Heart right ventricle (tissue), 16 donors: ENCODE measurements around the gene KCNQ5. TPM values are rescaled to one million over a fixed set of nuclear protein-coding genes. Genes with fewer than 3 reads are reported as not detected.

Experiments used
- ATAC-seq, 8 donors: fragments of 200-7000 bp; cut with Tn5 transposase; one replicate each; pipeline ENCODE4 v1.9.1; 2020; ENCODE audit warnings: mild to moderate bottlenecking in 8 of 8, moderate library complexity in 8 of 8, moderate number of reproducible peaks in 1 of 8
- DNase-seq, 2 donors: peaks; one replicate each; pipeline ENCODE4 v3.0.0-alpha.2; 2020
- H3K27ac ChIP-seq, 10 donors: fragments of 200-600 bp; sonication (generic) in 2 of 10; one replicate each; pipeline versions ENCODE4 v1.5.0 to v1.8.0; 2020 to 2022; ENCODE audit warnings: mild to moderate bottlenecking in 3 of 10
- H3K27me3 ChIP-seq, 7 donors: fragments of 200-600 bp; one replicate each; pipeline ENCODE4 v1.8.0; 2021 to 2022; ENCODE audit warnings: mild to moderate bottlenecking in 2 of 7
- H3K36me3 ChIP-seq, 9 donors: fragments of 200-600 bp; sonication (generic) in 1 of 9; one replicate each; pipeline versions ENCODE4 v1.5.0 to v1.8.0; 2020 to 2022; ENCODE audit warnings: mild to moderate bottlenecking in 2 of 9
- H3K4me1 ChIP-seq, 9 donors: fragments of 200-600 bp; sonication (generic) in 1 of 9; one replicate each; pipeline versions ENCODE4 v1.5.0 to v1.8.0; 2020 to 2022; ENCODE audit warnings: mild to moderate bottlenecking in 4 of 9
- H3K4me3 ChIP-seq, 10 donors: fragments of 200-600 bp; sonication (generic) in 2 of 10; one replicate each; pipeline versions ENCODE4 v1.5.0 to v1.8.0; 2020 to 2022; ENCODE audit warnings: mild to moderate bottlenecking in 7 of 10, moderate library complexity in 2 of 10
- H3K9me3 ChIP-seq, 11 donors: fragments of 200-600 bp in 10 of 11; sonication (generic) in 2 of 11; one replicate each; pipeline versions ENCODE4 v1.5.0 to v1.8.0; 2013 to 2022; ENCODE audit warnings: mild to moderate bottlenecking in 2 of 11, control low read depth in 1 of 11, moderate library complexity in 1 of 11
- CTCF ChIP-seq, 9 donors: fragments of 200-600 bp; sonication (generic) in 2 of 9; IDR thresholded peaks; one replicate each; pipeline versions ENCODE4 v1.5.0 to v1.8.0; 2021 to 2022; ENCODE audit warnings: antibody characterized with exemption in 9 of 9, mild to moderate bottlenecking in 5 of 9, moderate library complexity in 1 of 9
- WGBS, 2 donors: extraction: QIAGEN DNeasy Blood & Tissue Kit; methylation state at CpG; one replicate each; pipeline ENCODE4 v1.1.7; 2013; ENCODE audit warnings: inconsistent platforms in 1 of 2; 5-methylcytosine and 5-hydroxymethylcytosine counted together
- intact Hi-C, 10 donors: fragments of 100-400 bp; cut with DNase I; formaldehyde crosslinking; loops; one replicate each; pipeline versions ENCODE4 v1.11.1 to v1.14.2; 2022
- polyA plus RNA-seq, 2 donors: library from polyadenylated mRNA; stranded (reverse); fragments of 200-250 nt; gene quantifications; one replicate each; pipeline ENCODE4 v1.2.3, GENCODE V29; 2013
- total RNA-seq, 10 donors: library from RNA; stranded (reverse); fragmentation: NEBNext Ultra II Directional in 3 of 10; extraction: Animal tissue kit (Norgen Biotek cat#: 25700) in 3 of 10; gene quantifications; one replicate each; pipeline versions ENCODE4 v1.2.1 to v1.2.4, GENCODE V29; 2021 to 2023
- donor health status: Arrhythmogenic right ventricular cardiomyopathy.
- donor health status: ischemic (EF 13 %, LVEDD 7.1; RV severe dilation, severe dysfunction).
- donor health status: healthy with polysubstance abuse.
- donor health status: DM: no; HTN: yes; CAD: no.
- donor health status: DM: no; HTN: no; CAD: no.
- donor health status: ischemic (EF 25% LVEDD 6.9; RV normal size, moderate dysfunction).
- donor health status: ischemic (EF 25% LVEDD 5.7; RV mildly dilated, moderate dysfunction).
- donor health status: healthy.
- donor health status: DM: yes; HTN: yes; CAD: no.
- donor health status: Ischemic cardiomyopathy.
- donor health status: ischemic (EF 35%, LVEDD 5.7; RV mildly dilated, moderate dysfunction).
- donor health status: nonischemic (EF 11% LVEDD 7.7; RV severe dilation, severe dysfunction).
- donor health status: DM: yes; HTN: yes; CAD: no.
- donor health status: PGD.
- donor health status: ischemic (EF 29% LVEDD 5.4; RV normal size, mild dysfunction).
- donor health status: nonischemic (EF 23%, LVEDD 6.1; RV moderate dilation, normal function).

KCNQ5 gene
- total and polyA plus RNA-seq, 12 donors: under 0.01 to 0.15 (median 0.12) TPM; not detected in 9

DNA sequence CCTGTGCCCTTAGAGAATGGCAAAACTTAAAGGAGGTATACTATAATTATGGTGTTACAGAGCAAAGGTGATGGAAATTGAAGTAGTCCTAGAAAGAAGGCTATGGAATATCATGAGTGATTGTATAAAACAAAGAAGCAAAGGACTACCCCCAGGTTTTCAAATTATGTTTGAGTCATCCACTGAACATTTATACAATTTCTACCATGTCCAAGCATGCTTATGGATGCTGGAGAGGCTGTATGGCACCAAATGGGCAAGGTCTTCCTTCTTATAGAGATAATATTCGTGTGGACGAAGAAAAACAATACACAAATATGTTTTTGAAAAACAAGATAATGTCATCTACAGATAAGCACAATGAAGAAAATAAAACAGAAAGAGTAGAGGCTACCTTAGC lies 425.9 kb downstream of the KCNQ5 start:
- DNase-seq: no peak
- Histone ChIP-seq H3K4me1 (no peaks in the 10 kb centered on the region), H3K9me3 (no peaks in the 10 kb centered on the region), H3K27ac (no peak overlapping the region), H3K36me3 (no peaks in the 10 kb centered on the region), H3K27me3 (no peaks in the 10 kb centered on the region), H3K4me3 (no peak overlapping the region)
- ATAC-seq: no peak
- intact Hi-C loops: no loop called here
- no peak for TF ChIP-seq CTCF (IDR thresholded peaks at IDR 0.05)
- 23 to 28% methylated on average over 2 of the region's 2 CpGs for WGBS, 2 donors

DNA sequence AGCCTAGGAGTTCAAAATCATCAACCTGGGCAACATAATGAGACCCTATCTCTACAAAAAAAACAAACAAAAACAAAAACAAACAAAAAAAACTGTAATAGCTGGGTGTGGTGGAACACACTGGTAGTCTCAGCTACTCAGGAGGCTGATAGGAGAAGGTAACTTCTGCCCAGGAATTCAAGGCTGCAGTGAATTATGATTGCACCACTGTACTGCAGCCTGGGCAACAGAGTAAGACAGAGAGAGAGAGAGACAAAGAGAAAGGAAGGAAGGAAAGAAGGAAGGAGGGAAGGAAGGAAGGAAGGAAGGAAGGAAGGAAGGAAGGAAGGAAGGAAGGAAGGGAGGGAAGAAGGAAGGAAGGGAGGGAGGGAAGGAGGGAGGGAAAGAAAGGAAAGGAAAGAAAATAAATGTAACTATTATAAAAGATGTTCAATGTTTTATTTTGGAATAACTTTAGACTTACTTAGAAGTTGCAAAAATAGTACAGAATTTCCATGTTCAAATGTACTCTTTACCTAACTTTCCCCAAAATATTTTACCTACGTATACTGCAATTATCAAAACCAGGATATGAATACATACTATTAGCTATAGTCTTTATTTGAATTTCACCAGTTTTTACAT lies 428.2 kb downstream of the KCNQ5 start:
- ATAC-seq (no peak), DNase-seq (no peak)
- WGBS, 2 donors: 83 to 94% methylated on average over 1 of the region's 1 CpG

DNA sequence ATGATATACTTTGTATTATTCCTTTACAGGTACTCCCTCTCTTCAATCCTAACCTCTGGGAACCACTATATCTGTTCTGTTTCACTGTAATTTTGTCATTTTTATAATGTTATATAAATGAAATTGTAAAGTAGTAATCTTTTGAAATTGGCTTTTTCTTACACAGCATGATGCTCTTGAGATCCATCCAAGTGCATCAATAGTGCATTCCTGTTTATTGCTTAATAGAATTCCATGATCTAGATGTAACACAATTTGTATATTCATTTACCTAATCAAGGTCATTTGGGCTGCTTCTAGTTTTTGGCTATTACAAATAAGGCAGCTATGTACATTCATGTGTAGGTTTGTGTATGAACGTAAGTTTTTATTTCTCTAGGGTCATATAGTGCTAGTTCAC lies 428.8 kb downstream of the KCNQ5 start:
- Histone ChIP-seq H3K4me3 (no peak overlapping the region), H3K9me3 (no peaks in the 10 kb centered on the region), H3K27ac (no peak overlapping the region), H3K4me1 (no peaks in the 10 kb centered on the region), H3K27me3 (no peaks in the 10 kb centered on the region), H3K36me3 (no peaks in the 10 kb centered on the region)
- WGBS, 2 donors: 87 to 91% methylated on average over 1 of the region's 1 CpG
- ATAC-seq (no peak), DNase-seq (no peak)
- intact Hi-C loops: no loop called here
- no peak for TF ChIP-seq CTCF (IDR thresholded peaks at IDR 0.05)

More for the DNA sequence above, 428.2 kb downstream of the KCNQ5 start:
- no peaks in the 10 kb centered on the region for H3K27me3 ChIP-seq
- intact Hi-C loops: no loop called here
- no peak overlapping the region for H3K27ac ChIP-seq
- H3K4me1 ChIP-seq: no peaks in the 10 kb centered on the region
- H3K4me3 ChIP-seq: no peak overlapping the region
- TF ChIP-seq CTCF (IDR thresholded peaks at IDR 0.05): no peak
- no peaks in the 10 kb centered on the region for H3K9me3 ChIP-seq
- no peaks in the 10 kb centered on the region for H3K36me3 ChIP-seq

DNA sequence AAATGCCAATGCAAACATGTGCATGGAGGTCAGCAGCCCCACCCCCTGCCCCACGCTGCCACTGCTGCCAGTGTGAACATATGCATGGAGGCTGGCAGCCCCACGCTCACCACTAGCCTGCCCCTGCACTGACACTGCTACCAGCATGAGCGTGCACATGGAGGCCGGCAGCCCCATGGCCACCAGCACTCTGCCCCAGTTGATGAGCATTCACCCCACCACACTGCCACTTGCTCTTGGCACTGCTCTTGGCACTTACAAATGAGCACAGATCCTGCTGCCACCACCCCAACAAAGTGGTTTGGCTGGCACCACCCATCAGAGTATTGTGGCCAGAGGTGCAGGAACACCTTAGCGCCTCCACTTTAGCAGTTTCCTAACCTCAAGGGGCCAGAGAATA lies 429.3 kb downstream of the KCNQ5 start:
- Histone ChIP-seq H3K36me3 (no peaks in the 10 kb centered on the region), H3K27ac (no peak overlapping the region), H3K4me3 (no peak overlapping the region), H3K9me3 (no peaks in the 10 kb centered on the region), H3K27me3 (no peaks in the 10 kb centered on the region), H3K4me1 (no peaks in the 10 kb centered on the region)
- intact Hi-C loops: no loop called here
- ATAC-seq (no peak), DNase-seq (no peak)
- 93 to 96% methylated on average over 5 of the region's 5 CpGs for whole genome bisulfite sequencing, 2 donors
- no peak for TF ChIP-seq CTCF (IDR thresholded peaks at IDR 0.05)
